HepG2 (cell line): ENCODE data around the gene SDK1. TPM values are rescaled to one million over a fixed set of nuclear protein-coding genes. Genes with fewer than 3 reads are reported as not detected.

Experiments used
- ATAC-seq: fragments of 200-7000 bp; cut with Tn5 transposase; 3 replicates; pipeline ENCODE4 v1.9.1; 2020; ENCODE audit warnings: mild to moderate bottlenecking, moderate library complexity
- BruUV-seq: library from RNA; stranded (reverse); fragments of 400-500 nt; replicated peaks from 2 replicates; lab custom pipeline; 2021; lab: Mats Ljungman, UMichigan
- CTCF ChIA-PET: fragments of 300-600 bp; formaldehyde crosslinking; extraction: SDS; loops from one replicate; lab custom pipeline; 2021; ENCODE audit warnings: low total read pairs, inconsistent platforms, low intra/inter-chr PET ratio; lab: Yijun Ruan, JAX
- POLR2A ChIA-PET: fragments of 350-600 bp; sonication (Branson Sonifier 250); formaldehyde crosslinking; loops from one replicate; lab custom pipeline; 2020; ENCODE audit warnings: antibody characterized with exemption, inconsistent platforms; lab: Yijun Ruan, JAX
- DNase-seq: peaks from one replicate; pipeline ENCODE4 v3.0.0-alpha.2; 2015; ENCODE audit warnings: low spot score
- FAIRE-seq: peaks from 3 replicates; lab custom pipeline; 2011; peaks lifted over from hg19 to GRCh38; lab: Jason Lieb, UNC
- H2AFZ ChIP-seq: one replicate; pipeline ENCODE4 v1.6.1; 2011; ENCODE audit warnings: low read length, inconsistent platforms
- H3K27ac ChIP-seq: fragments of 300-600 bp; 3 replicates; pipeline ENCODE4 v1.8.0; 2011; ENCODE audit warnings: mixed run types, mild to moderate bottlenecking, mixed read lengths, low read length, inconsistent platforms; ENCODE audit not compliant: insufficient read depth; ENCODE audit errors: extremely low read length
- H3K27me3 ChIP-seq, 2 experiments: fragments of 200-600 bp in 1 of 2; 2 replicates in 1 of 2; 3 replicates in 1 of 2; pipeline versions ENCODE4 v1.6.0 to v1.8.0; 2011; ENCODE audit warnings: low read length in 2 of 2, mild to moderate bottlenecking in 2 of 2, moderate library complexity in 2 of 2, inconsistent platforms in 1 of 2; ENCODE audit not compliant: insufficient read depth in 2 of 2, control insufficient read depth in 1 of 2
- H3K36me3 ChIP-seq, 2 experiments: fragments of 200-600 bp in 1 of 2; replicated peaks in 1 of 2; 2 replicates in 1 of 2; 3 replicates in 1 of 2; pipeline versions ENCODE4 v1.5.1 to v1.8.0; 2011; ENCODE audit warnings: low read length in 2 of 2, inconsistent platforms in 1 of 2; ENCODE audit not compliant: insufficient read depth in 2 of 2, control insufficient read depth in 1 of 2
- H3K4me1 ChIP-seq: 2 replicates; pipeline ENCODE4 v1.5.1; 2012; ENCODE audit warnings: low read length, inconsistent platforms; ENCODE audit not compliant: insufficient read depth
- H3K4me2 ChIP-seq: 2 replicates; pipeline ENCODE4 v1.6.0; 2011; ENCODE audit warnings: low read depth, low read length, inconsistent platforms
- H3K4me3 ChIP-seq, 3 experiments: fragments of 200-600 bp in 1 of 3; sonication (generic), shearing (Covaris generic) in 1 of 3; replicated peaks in 1 of 3; 2 replicates each; pipeline ENCODE4 v1.5.1; 2011 to 2016; ENCODE audit warnings: low read length in 3 of 3, inconsistent platforms in 2 of 3, low read depth in 2 of 3, mild to moderate bottlenecking in 2 of 3, control low read depth in 1 of 3, mixed read lengths in 1 of 3; ENCODE audit not compliant: insufficient read depth in 1 of 3
- H3K79me2 ChIP-seq: one replicate; pipeline ENCODE4 v1.6.1; 2011; ENCODE audit warnings: low read length, inconsistent platforms; ENCODE audit not compliant: insufficient read depth
- H3K9ac ChIP-seq: 2 replicates; pipeline ENCODE4 v1.6.0; 2011; ENCODE audit warnings: mild to moderate bottlenecking, low read depth, low read length, inconsistent platforms; ENCODE audit not compliant: insufficient read depth
- H3K9me3 ChIP-seq: 2 replicates; pipeline ENCODE4 v1.5.1; 2012; ENCODE audit warnings: mild to moderate bottlenecking, low read length
- H4K20me1 ChIP-seq: 2 replicates; pipeline ENCODE4 v1.6.0; 2011; ENCODE audit warnings: inconsistent platforms, mild to moderate bottlenecking, low read length, moderate library complexity; ENCODE audit not compliant: insufficient read depth
- JARID2 ChIP-seq: sonication (generic); formaldehyde crosslinking; IDR thresholded peaks from 2 replicates; pipeline ENCODE4 v1.8.1; 2023; ENCODE audit warnings: missing genetic modification reagents, inconsistent platforms; ENCODE audit not compliant: insufficient replicate concordance
- POGZ ChIP-seq: sonication (generic); formaldehyde crosslinking; IDR thresholded peaks from 2 replicates; pipeline ENCODE4 v1.4.0; 2020; ENCODE audit warnings: mild to moderate bottlenecking, missing genetic modification reagents
- RNF2 ChIP-seq: fragments of 450-650 bp; conservative IDR thresholded peaks from 2 replicates; pipeline ENCODE4 v1.6.1; 2016; ENCODE audit warnings: low read depth
- XBP1 ChIP-seq: sonication (generic); formaldehyde crosslinking; IDR thresholded peaks from 2 replicates; pipeline ENCODE4 v1.5.0; 2020; ENCODE audit warnings: missing genetic modification reagents
- ZNF333 ChIP-seq: sonication (generic); formaldehyde crosslinking; IDR thresholded peaks from 2 replicates; pipeline ENCODE4 v1.4.0; 2020; ENCODE audit warnings: mild to moderate bottlenecking, missing genetic modification reagents, borderline replicate concordance
- ZNF446 ChIP-seq: sonication (generic); formaldehyde crosslinking; IDR thresholded peaks from 2 replicates; pipeline ENCODE4 v1.5.0; 2020; ENCODE audit warnings: mild to moderate bottlenecking, missing genetic modification reagents
- ZNF484 ChIP-seq: sonication (generic); formaldehyde crosslinking; IDR thresholded peaks from 2 replicates; pipeline ENCODE4 v1.5.1; 2020; ENCODE audit warnings: mild to moderate bottlenecking, low read depth, missing genetic modification reagents, borderline replicate concordance
- ZNF672 ChIP-seq: sonication (generic); formaldehyde crosslinking; IDR thresholded peaks from 2 replicates; pipeline ENCODE4 v1.8.1; 2022; ENCODE audit warnings: missing genetic modification reagents
- WGBS: methylation state at CpG from one replicate; pipeline ENCODE4 v1.1.6; 2017; ENCODE audit warnings: low lambda C conversion rate; 5-methylcytosine and 5-hydroxymethylcytosine counted together
- in situ Hi-C: cut with HindIII; loops from 2 replicates; pipeline ENCODE4 v1.10.0; 2017; ENCODE audit warnings: low pct_unique_long_range_greater_than_20kb; ENCODE audit not compliant: extremely low pct_ligation_motif_present
- intact Hi-C: fragments of 100-400 bp; cut with micrococcal nuclease; formaldehyde crosslinking; loops from one replicate; pipeline ENCODE4 v1.10.0; 2022; ENCODE audit not compliant: unreplicated experiment
- polyA plus RNA-seq, 8 experiments: library from polyadenylated mRNA; depleted of rRNA in 3 of 8; stranded (reverse) in 7 of 8; unstranded in 1 of 8; fragments of >200 nt; fragmentation: Illumina TruSeq in 4 of 8; extraction: Trizol in 4 of 8; gene quantifications; 2 replicates each; pipeline versions ENCODE4 v1.2.1 to v1.2.3, GENCODE V29; 2011 to 2016; ENCODE audit warnings: low read depth in 4 of 8, missing spikeins in 1 of 8, mixed read lengths in 1 of 8; ENCODE audit not compliant: insufficient read depth in 1 of 8
- total RNA-seq, 5 experiments: library from RNA; depleted of rRNA; stranded (reverse); fragments of >200 nt; fragmentation: Illumina TruSeq; extraction: Trizol; gene quantifications; 2 replicates each; pipeline ENCODE4 v1.2.3, GENCODE V29; 2016; ENCODE audit warnings: low read depth in 1 of 5
- TF ChIP-seq, protein P1 (sequence below): sonication (generic); formaldehyde crosslinking; IDR thresholded peaks from 2 replicates; pipeline ENCODE4 v1.5.0; 2020; ENCODE audit warnings: missing genetic modification reagents
- TF ChIP-seq, protein P2 (sequence below), 2 experiments: sonication (generic) in 1 of 2; formaldehyde crosslinking in 1 of 2; IDR thresholded peaks; 2 replicates each; pipeline versions ENCODE4 v1.5.1 to v1.6.1; 2011 to 2020; ENCODE audit warnings: borderline replicate concordance in 1 of 2, low read depth in 1 of 2, low read length in 1 of 2, mild to moderate bottlenecking in 1 of 2, missing genetic modification reagents in 1 of 2, moderate library complexity in 1 of 2
- TF ChIP-seq, protein P3 (sequence below): sonication (generic); formaldehyde crosslinking; IDR thresholded peaks from 2 replicates; pipeline ENCODE4 v1.4.0; 2020; ENCODE audit warnings: missing genetic modification reagents

The SDK1 gene
- total and polyA plus RNA-seq, 2 of the 13 experiments (the other 11 are each of a cell fraction or from before 2014, with no cell fraction given), result 0.35 to 2.4 TPM

- Histone ChIP-seq H3K79me2 (no peaks in the 10 kb centered on the region), H4K20me1 (no peaks in the 10 kb centered on the region), H3K27me3 (no peaks in the 10 kb centered on the region), H3K36me3 (no peaks in the 10 kb centered on the region), H3K27ac (no peak overlapping the region), H3K4me2 (no peak overlapping the region), H3K9ac (no peak overlapping the region), H2AFZ (no peak overlapping the region), H3K9me3 (no peaks in the 10 kb centered on the region), H3K4me3 (no peak overlapping the region), H3K4me1 (peaks cover 8% of the 10 kb centered on the region)
- TF ChIP-seq, protein P1, sequence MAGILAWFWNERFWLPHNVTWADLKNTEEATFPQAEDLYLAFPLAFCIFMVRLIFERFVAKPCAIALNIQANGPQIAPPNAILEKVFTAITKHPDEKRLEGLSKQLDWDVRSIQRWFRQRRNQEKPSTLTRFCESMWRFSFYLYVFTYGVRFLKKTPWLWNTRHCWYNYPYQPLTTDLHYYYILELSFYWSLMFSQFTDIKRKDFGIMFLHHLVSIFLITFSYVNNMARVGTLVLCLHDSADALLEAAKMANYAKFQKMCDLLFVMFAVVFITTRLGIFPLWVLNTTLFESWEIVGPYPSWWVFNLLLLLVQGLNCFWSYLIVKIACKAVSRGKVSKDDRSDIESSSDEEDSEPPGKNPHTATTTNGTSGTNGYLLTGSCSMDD, result no peak
- TF ChIP-seq RNF2 (no peak), XBP1 (no peak), JARID2 (CRISPR knock-in tag) (no peak)
- in situ Hi-C loops (no loop called here), intact Hi-C loops (no loop called here)
- 89% methylated on average over 3 of the region's 3 CpGs for WGBS
- BruUV-seq, result no TSS peak
- CTCF ChIA-PET, result no interaction called here
- no peak for DNase-seq
- ATAC-seq, result no peak
- FAIRE-seq, result no peak
- POLR2A ChIA-PET, result no interaction called here
Measured at GRCh38 chr7:3960942-3961341, 659.9 kb downstream of the SDK1 start.

DNA sequence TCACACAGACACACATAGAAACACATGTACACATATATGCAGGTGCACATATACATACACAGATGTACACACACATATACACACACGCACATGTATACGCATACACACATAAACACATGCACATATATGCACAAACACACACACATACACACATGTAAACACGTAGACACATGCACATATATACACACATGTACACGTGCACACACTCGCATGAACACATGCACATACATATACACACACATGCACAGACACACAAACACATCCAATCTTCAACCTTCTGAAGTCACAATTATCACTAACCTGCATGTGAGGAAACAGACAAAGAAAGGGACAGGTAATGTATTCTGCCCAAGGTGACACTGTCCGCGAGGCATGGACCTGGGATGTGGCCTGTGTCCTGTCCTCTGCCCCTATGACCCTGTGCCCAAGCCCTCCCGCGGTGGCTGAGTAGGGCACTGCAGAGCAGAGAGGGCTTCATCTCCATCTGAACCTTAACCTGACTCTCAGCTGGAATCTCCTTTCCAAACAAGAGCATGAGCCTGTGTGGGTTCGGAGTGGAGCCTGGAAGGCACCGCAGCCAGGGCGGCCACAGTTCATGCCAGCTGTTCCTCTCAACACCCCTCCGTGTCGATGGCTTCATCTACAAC, 660.9 kb downstream of the SDK1 start:
- H4K20me1 ChIP-seq, result no peaks in the 10 kb centered on the region
- no peaks in the 10 kb centered on the region for H3K36me3 ChIP-seq
- no TSS peak for BruUV-seq
- 0 out of 2 replicates have a peak, but pooled peaks cover 6% of the 10 kb centered on the region for H3K4me1 ChIP-seq
- no peak overlapping the region for H3K9ac ChIP-seq
- WGBS, result 89% methylated on average over 14 of the region's 14 CpGs
- no peak for FAIRE-seq
- H3K9me3 ChIP-seq, result no peaks in the 10 kb centered on the region
- peak; percentile 56; the same call in 2 of the 3 replicates for ATAC-seq
- POLR2A ChIA-PET, result no interaction called here
- H3K27me3 ChIP-seq, result no peaks in the 10 kb centered on the region
- in situ Hi-C loops (no loop called here), intact Hi-C loops (no loop called here)
- no peak overlapping the region for H3K27ac ChIP-seq
- H2AFZ ChIP-seq, result no peak overlapping the region
- no peak overlapping the region for H3K4me2 ChIP-seq
- DNase-seq, result no peak
- CTCF ChIA-PET, result no interaction called here
- no peaks in the 10 kb centered on the region for H3K79me2 ChIP-seq
- H3K4me3 ChIP-seq, result no peak overlapping the region
- TF ChIP-seq ZNF672 (no peak), POGZ (CRISPR knock-in tag) (no peak), ZNF484 (CRISPR knock-in tag) (no peak), ZNF333 (CRISPR knock-in tag) (no peak), ZNF446 (CRISPR knock-in tag) (no peak)
- TF ChIP-seq, protein P2, sequence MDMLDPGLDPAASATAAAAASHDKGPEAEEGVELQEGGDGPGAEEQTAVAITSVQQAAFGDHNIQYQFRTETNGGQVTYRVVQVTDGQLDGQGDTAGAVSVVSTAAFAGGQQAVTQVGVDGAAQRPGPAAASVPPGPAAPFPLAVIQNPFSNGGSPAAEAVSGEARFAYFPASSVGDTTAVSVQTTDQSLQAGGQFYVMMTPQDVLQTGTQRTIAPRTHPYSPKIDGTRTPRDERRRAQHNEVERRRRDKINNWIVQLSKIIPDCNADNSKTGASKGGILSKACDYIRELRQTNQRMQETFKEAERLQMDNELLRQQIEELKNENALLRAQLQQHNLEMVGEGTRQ (IDR thresholded peaks at IDR 0.05; ENCODE audit: low read depth, low read length), result no peak
- TF ChIP-seq, protein P2 (CRISPR knock-in tag; IDR thresholded peaks at IDR 0.05; ENCODE audit: borderline replicate concordance), result no peak
- TF ChIP-seq, protein P3, sequence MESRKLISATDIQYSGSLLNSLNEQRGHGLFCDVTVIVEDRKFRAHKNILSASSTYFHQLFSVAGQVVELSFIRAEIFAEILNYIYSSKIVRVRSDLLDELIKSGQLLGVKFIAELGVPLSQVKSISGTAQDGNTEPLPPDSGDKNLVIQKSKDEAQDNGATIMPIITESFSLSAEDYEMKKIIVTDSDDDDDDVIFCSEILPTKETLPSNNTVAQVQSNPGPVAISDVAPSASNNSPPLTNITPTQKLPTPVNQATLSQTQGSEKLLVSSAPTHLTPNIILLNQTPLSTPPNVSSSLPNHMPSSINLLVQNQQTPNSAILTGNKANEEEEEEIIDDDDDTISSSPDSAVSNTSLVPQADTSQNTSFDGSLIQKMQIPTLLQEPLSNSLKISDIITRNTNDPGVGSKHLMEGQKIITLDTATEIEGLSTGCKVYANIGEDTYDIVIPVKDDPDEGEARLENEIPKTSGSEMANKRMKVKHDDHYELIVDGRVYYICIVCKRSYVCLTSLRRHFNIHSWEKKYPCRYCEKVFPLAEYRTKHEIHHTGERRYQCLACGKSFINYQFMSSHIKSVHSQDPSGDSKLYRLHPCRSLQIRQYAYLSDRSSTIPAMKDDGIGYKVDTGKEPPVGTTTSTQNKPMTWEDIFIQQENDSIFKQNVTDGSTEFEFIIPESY, result peak; percentile 47; the same call in 1 of the 2 replicates
